ENCODE measurements around the gene ANTXRL. TPM values are rescaled to one million over a fixed set of nuclear protein-coding genes. Genes with fewer than 3 reads are reported as not detected.

The ANTXRL gene
- total RNA-seq, 4 donors from 2014 or later, result 0.27 TPM; not detected in 3

Other genes with a start within 250 kb of the ANTXRL start
- not detected for gene MSMB, start 240.7 kb upstream of the ANTXRL start, total RNA-seq
- gene ANXA8L1, start 88.8 kb downstream of the ANTXRL start, total RNA-seq, result under 1 TPM in 2 of 4 donors, not detected in 2; 0.52 to 0.90 TPM
- not detected for gene NPY4R, start 179.0 kb downstream of the ANTXRL start, total RNA-seq

Measured in uterus (tissue), 4 donors.